ENCODE results near the gene PARM1.

Gene PARM1, protein sequence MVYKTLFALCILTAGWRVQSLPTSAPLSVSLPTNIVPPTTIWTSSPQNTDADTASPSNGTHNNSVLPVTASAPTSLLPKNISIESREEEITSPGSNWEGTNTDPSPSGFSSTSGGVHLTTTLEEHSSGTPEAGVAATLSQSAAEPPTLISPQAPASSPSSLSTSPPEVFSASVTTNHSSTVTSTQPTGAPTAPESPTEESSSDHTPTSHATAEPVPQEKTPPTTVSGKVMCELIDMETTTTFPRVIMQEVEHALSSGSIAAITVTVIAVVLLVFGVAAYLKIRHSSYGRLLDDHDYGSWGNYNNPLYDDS

GRCh38 chr4:74932832-74933561 is at the start of gene PARM1:
PARM1 (plus strand) TSS chr4:74933116; CDS start chr4:74933328, 212 bp downstream.
- peak; percentile 52 for DNase-seq (ENCODE audit: low spot score)

DNA sequence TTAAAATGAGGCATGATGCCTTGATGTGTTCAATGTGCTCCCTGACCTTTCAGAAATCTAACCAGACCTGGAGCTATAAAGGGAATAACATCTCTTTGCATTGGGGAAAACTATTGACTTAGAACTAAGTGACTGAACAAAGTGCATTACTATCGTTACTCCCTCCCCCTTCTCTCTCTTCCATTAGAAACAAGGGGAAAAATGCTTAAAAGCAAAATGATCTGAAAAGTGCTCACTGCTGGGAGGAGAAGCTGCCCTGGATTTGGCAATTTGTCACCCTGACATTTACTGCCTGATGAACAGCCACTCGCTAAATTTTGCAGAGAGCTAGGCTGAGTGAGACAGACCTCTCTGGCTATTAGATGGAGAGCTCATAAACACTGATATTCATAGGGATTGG is 48.6 kb upstream of the PARM1 start:
- no peak for DNase-seq (ENCODE audit: low spot score)

GRCh38 chr4:74886484-74886883 is 46.4 kb upstream of the PARM1 start:
- peak; percentile 6 for DNase-seq (ENCODE audit: low spot score)

DNA sequence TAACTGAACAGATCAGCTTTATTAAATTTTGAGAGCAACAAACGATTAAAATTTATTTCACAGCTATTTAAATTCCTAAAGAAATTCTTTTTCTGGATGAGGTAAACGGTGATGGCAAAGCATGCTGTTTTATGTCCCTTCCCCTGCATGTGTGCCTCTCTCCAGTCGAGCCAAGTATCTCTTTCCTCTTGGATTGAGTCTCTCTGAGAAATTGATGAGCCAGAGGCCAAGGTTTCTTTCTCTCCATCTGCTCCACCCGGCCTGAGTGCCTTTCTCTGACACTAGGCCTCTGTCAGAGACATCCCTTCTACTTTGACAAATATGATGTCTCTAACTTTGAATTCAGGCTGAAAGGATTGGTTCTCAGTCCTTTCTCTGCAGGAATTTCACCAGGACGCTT is 42.6 kb upstream of the PARM1 start:
- no peak for DNase-seq (ENCODE audit: low spot score)

DNA sequence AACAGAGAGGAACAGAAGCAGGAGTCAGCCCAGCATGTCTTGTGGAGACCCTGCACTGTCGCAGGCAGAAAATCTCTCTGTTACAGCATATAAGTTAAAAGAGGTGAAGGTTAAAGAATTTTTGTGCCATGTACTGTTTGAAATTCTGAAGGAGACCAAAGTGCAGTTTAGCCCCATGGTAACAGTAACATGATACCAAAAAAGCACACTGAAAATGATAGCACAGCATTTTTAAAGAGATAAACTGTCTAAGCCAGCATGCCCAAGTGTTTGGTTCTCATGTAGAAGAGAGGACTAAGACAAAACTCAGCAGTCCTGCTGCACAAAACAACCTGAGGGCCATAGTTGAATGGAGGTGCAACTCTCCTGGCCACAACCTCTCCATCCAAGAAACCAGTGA is 41.9 kb upstream of the PARM1 start:
- DNase-seq (ENCODE audit: low spot score) = no peak

DNA sequence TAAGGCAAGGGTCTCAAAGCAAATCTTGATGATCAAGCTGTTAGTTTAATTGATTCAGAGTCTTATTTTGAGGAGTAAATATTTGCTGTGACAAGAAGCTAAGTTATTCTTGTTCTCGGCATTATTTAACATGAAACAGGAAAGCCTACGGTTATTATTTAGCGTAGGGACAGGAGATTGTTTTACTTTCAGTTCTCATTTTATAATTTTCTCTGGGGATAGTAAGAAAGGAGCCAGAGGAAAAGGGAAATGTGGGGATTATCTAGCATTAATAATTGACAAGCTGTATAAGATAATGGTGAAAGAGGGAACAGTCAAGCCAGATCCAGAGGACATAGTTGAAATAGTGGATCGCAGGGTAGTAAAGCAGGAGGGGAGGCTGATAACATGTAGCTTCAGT is 39.7 kb upstream of the PARM1 start:
- no peak for DNase-seq (ENCODE audit: low spot score)

DNA sequence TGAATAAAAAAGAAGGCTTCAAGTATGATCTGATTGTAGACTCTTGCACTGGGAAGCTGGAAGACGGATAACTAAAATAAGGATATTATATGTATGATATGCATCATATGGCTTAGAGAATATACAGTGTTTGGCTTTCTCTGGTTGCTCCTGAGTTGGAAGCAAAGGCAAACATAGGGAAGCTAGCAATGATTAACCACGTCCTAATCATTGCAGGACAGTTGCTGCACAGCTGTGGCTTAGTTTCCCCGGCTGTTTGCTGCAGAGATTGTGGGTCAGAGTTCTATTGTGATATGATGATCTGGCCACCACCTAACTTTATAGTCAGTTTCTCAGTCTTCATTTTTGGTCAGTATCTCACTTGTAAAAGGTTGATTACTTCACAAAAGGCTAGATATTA is 36.3 kb upstream of the PARM1 start:
- DNase-seq (ENCODE audit: low spot score) = no peak

GRCh38 chr4:74897386-74897785 is 35.5 kb upstream of the PARM1 start:
- no peak for DNase-seq (ENCODE audit: low spot score)

DNA sequence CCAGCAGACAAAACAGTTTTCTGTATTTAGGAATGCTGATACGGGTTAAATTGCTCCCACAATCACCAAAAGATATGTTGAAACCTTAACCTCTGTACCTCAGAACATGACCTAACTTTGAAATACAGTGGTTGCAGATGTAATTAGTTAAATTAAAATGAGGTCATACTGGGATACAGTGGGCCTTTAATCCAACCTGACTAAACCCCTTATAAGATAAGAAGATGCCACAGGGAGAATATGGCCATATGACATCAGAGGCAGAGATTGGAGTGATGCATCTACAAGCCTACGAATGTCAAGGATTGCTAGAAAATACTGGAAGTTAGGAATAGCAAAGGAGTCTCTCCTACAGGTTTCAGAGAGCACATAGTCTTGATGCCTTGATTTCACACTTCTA is 32.1 kb upstream of the PARM1 start:
- DNase-seq (ENCODE audit: low spot score) = no peak

- no peak for DNase-seq (ENCODE audit: low spot score)
Observed at GRCh38 chr4:74904509-74905065, 28.3 kb upstream of the PARM1 start.

DNA sequence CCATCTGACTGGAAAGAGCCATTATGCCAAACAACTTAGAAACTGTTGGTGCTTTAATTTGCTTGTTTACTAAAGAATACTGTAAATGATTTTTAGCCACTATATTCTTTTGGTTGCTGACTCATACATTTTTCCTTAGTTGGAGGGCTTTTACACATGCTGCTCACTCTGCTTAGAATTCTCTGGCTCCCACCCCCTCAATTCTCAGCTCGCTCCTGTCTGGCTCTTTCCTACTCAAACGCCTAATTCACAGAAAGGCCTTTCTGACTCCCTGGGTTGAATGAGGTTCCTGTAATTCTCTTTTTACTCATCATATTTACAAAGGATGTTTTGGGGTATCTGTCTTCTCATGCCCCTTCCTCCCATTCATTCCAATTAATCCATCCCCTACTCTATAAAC is 26.1 kb upstream of the PARM1 start:
- no peak for DNase-seq (ENCODE audit: low spot score)

DNA sequence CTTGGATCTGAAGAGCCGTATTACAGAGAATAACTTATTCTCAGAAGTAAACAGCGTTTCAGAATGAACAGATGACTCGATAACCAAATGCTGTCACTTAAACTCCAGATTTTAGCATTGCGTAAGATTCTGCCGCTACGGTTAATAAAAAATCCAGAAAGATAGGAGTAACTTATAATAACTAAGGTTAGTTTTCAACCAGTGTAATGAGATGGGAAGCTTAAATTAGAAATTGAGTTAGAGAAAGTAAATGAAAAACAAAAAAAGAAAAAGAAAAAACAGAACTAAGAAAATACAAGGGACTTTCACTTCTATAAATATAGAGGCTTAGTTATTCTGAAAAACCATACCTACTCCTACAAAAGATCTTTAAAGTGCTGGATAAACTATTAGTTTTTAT is 13.1 kb upstream of the PARM1 start:
- DNase-seq (ENCODE audit: low spot score) = no peak

DNA sequence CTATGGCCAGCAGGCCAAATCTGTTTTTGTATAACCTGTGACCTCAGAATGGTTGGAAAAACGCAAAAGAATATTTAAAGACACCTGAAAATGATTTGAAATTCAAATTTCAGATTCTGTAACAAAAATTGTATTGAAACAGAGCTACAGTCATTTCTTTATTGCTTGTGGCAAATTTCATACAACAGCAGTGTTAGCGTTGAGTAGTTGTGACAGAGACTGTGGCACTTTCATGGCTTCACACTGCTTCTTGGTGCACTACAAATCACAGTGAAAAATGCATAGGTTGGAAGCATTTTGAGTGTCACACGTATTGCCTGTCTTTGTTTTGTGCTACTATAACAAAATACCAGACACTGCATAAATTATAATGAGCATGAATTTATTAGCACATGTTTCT is 12.2 kb upstream of the PARM1 start:
- no peak for DNase-seq (ENCODE audit: low spot score)

DNA sequence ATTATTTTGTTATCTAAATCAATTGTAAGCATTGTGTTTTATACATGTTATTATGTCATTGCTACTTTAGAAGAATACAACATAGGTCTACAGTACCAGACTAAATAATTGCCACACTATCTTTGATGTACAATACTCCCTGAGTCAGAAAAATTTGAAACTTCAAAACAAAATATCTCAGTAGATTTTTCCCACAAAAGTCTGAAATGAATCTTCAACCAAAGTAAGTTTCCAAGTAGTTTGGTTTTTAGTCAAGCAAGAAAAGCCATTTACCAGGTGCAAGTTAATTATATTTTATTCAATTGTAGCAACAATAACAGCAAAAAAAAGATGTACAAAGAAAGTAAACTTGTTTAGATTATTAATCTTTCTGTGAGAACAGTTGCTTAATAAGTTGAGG is 11.4 kb upstream of the PARM1 start:
- DNase-seq (ENCODE audit: low spot score) = no peak

DNA sequence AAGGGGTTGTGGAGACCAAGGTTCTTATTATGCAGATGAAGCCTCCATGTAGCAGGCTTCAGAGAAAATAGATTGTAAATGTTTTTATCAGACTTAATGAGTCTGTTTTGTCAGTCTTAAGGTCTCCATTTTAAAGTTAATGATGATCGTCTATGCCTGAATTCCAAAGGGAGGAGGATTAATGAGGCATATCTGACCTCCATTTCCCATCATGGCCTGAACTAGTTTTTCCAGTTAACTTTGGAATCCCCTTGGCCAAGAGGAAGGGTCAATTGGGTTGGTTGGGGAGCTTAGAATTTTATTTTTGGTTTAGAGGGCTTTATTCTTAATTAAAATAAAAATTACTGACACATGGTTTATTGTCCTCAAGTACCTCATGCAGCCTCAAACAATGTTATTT is 6.9 kb upstream of the PARM1 start:
- DNase-seq (ENCODE audit: low spot score) = no peak

DNA sequence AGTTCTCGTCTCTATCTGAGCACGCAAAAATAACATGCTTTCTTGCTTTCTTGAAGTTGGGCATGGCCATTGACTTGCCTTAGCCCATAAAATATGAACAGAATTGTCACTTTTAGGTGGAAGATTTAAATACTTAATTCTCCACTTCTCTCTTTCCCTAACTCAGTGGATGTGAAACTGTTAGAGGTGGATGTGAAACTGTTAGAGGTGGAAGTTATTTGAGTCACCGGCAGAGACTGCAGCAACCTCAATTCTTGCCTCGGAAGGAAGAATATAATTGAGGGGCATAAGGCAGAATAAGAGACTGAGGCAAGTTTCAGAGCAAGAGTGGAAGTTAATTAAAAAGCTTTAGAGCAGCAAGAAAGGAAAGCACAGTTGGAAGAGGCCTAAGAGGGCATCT is 2.8 kb upstream of the PARM1 start:
- DNase-seq (ENCODE audit: low spot score) = no peak

DNA sequence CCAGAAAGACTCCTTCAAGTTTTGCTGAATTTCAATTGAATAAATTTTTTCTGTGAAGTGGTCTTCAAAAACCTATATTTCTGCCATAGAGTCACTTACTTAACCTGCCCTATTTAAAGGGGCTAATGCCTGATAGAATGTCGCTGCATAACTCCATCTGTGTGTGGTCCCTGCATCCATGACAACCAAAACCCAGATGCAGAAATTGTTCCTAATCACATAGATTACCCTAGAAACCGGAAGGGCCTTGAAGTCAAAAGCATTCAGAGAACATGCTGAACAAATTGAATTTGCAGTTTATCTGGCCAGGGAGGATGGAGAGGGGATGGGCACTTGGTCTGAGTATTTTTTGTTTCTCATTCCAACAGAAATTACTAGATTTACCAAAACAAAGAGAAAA is 1.5 kb upstream of the PARM1 start:
- no peak for DNase-seq (ENCODE audit: low spot score)

DNA sequence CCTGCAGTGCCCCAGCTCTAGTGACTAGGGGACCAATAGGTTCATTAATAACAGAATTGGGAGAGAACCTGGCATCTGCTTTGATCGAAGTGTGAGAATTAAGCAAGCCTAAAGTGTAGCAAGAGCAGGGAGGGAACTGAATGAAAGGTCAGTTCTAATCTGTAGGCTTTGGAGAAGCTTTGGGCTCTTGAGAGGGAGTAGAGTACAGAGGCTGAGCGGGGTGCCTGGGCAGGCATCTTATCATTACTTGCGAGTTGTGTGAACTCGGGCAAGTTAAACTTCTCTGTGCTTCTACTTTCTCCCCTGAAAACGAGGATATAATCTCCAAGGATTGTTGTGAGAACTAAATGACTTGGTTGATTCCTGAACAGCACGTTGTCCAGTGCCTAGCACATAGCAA is 906 bp upstream of the PARM1 start:
- DNase-seq (ENCODE audit: low spot score) = no peak

GRCh38 chr4:74933562-74934015 is 673 bp downstream of the PARM1 start:
- DNase-seq (ENCODE audit: low spot score) = no peak

DNA sequence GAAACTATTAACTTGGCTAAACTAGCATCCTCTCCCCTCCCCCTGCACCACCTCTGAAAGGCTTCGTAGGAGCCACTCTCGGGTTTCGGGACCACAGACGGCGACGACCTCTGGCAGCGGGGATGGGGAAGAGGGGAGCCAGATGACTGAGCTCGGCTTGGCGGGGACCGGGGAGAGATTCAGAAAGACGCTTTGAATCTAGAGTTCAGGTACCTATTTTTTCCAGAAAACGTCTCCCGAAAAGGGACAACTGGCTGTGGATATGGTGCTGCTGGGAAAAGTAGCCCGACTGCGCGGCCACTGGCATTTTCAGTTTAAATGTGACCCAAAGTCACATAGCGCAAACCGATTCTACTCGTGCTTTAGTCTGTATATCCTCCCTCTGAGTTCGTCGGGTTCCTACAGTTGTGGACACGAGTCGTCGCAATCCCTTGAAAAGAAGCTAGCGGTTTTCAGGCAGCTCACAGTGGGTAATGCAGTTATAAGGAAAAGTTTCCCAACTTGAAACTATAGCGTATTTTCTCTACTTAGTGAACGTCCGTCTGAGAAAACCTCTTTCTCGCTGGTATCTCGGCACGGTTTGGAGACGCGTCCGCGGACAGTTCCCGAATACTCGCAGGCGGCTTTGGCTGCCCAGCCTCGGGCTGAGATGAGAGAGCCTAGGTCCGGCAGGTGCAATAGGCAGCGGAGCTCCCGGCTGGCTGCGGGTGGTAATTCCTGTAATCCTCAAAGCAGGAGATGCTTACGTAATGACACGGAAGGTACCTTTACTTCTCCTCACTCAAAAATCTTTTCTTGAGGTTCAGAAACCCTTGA is 1.3 kb downstream of the PARM1 start:
- DNase-seq (ENCODE audit: low spot score) = peak; percentile 10

DNA sequence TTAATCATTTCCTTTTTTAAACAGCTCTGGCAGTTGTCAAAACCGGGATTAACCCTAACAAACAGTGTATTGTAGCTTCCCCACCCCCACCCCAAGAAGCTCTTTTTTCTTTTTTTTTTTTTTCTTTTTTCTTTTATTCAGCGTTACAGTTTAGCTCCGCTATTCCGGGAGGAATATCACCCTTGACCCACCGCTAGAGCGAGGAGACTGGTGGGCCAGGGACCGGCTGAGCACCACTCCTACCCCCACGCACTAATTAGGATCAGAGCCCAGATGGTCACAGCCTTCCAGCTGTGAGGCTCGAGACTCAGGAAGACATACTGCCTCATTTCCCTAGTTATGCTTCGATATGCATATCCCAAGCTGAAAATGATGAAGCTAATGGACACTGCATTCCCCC is 2.0 kb downstream of the PARM1 start:
- DNase-seq (ENCODE audit: low spot score) = no peak

- DNase-seq (ENCODE audit: low spot score) = no peak
Observed at GRCh38 chr4:74941123-74941522, 8.2 kb downstream of the PARM1 start.
